GM19193 (cell line): Measurements from ENCODE around the gene TCF23.

Experiments
- POLR2A ChIP-seq: IDR thresholded peaks from 4 replicates; pipeline ENCODE4 v1.6.1; 2011; ENCODE audit not compliant: insufficient read depth, insufficient read length; ENCODE audit errors: extremely low read depth

The TCF23 gene

GRCh38 chr2:27127883-27128667, 20.7 kb upstream of the TCF23 start:
- TF ChIP-seq POLR2A = no peak

- no peak for TF ChIP-seq POLR2A
Measured at GRCh38 chr2:27128668-27129571, 19.9 kb upstream of the TCF23 start.

GRCh38 chr2:27130396-27130795, 18.4 kb upstream of the TCF23 start:
- TF ChIP-seq POLR2A = no peak

- TF ChIP-seq POLR2A = no peak
Measured at GRCh38 chr2:27131429-27131828, 17.4 kb upstream of the TCF23 start.

- no peak for TF ChIP-seq POLR2A
Measured at GRCh38 chr2:27133195-27133875, 15.5 kb upstream of the TCF23 start.

- TF ChIP-seq POLR2A = peak; percentile 89
Measured at GRCh38 chr2:27133905-27134780, 14.7 kb upstream of the TCF23 start, which contains the start of gene PREB. Gene PREB (minus strand): TSS chr2:27134636. CDS start chr2:27134421, 215 bp downstream.

GRCh38 chr2:27134781-27135477, 13.9 kb upstream of the TCF23 start:
- no peak for TF ChIP-seq POLR2A

GRCh38 chr2:27135478-27135955, 13.3 kb upstream of the TCF23 start:
- no peak for TF ChIP-seq POLR2A

- no peak for TF ChIP-seq POLR2A
Measured at GRCh38 chr2:27136751-27137150, 12.1 kb upstream of the TCF23 start.

GRCh38 chr2:27137322-27137935, 11.4 kb upstream of the TCF23 start:
- TF ChIP-seq POLR2A = no peak

GRCh38 chr2:27138111-27138510, 10.7 kb upstream of the TCF23 start:
- no peak for TF ChIP-seq POLR2A

- no peak for TF ChIP-seq POLR2A
Measured at GRCh38 chr2:27139310-27139709, 9.5 kb upstream of the TCF23 start, which contains the start of gene PRR30. Gene PRR30 (minus strand): TSS chr2:27139410. CDS start chr2:27138329, 1,081 bp downstream.

- TF ChIP-seq POLR2A = no peak
Measured at GRCh38 chr2:27143285-27143684, 5.5 kb upstream of the TCF23 start.
